Central memory CD8-positive, alpha-beta T cell (primary cell): ENCODE measurements around the gene PRR14L.

Experiments used
- ATAC-seq: fragments of 150-1000 bp; cut with Tn5 transposase; replicated peaks from 2 replicates; pipeline ENCODE4 v1.10.0; 2022; ENCODE audit warnings: mild to moderate bottlenecking, moderate FRiP score, moderate number of reproducible peaks; ENCODE audit not compliant: poor library complexity, severe bottlenecking; ENCODE audit errors: extremely low read depth
- DNase-seq, 2 donors: peaks; one replicate each; pipeline ENCODE4 v3.0.0; 2021; ENCODE audit warnings: low spot score in 2 of 2
- H3K27ac Mint-ChIP-seq: one replicate; pipeline ENCODE4 v1.8.0; 2022; ENCODE audit warnings: low read depth, mild to moderate bottlenecking, moderate library complexity, mixed read lengths
- H3K27me3 Mint-ChIP-seq: one replicate; pipeline ENCODE4 v1.8.0; 2022; ENCODE audit warnings: mixed read lengths
- H3K36me3 Mint-ChIP-seq: one replicate; pipeline ENCODE4 v1.8.0; 2022; ENCODE audit warnings: mild to moderate bottlenecking, moderate library complexity, mixed read lengths; ENCODE audit not compliant: insufficient read depth
- H3K4me1 Mint-ChIP-seq: one replicate; pipeline ENCODE4 v1.8.0; 2022; ENCODE audit warnings: mixed read lengths
- H3K4me3 Mint-ChIP-seq: one replicate; pipeline ENCODE4 v1.8.0; 2022; ENCODE audit warnings: mild to moderate bottlenecking, moderate library complexity, mixed read lengths
- H3K9me3 Mint-ChIP-seq: one replicate; pipeline ENCODE4 v1.8.0; 2022; ENCODE audit warnings: mixed read lengths

Gene PRR14L

DNA sequence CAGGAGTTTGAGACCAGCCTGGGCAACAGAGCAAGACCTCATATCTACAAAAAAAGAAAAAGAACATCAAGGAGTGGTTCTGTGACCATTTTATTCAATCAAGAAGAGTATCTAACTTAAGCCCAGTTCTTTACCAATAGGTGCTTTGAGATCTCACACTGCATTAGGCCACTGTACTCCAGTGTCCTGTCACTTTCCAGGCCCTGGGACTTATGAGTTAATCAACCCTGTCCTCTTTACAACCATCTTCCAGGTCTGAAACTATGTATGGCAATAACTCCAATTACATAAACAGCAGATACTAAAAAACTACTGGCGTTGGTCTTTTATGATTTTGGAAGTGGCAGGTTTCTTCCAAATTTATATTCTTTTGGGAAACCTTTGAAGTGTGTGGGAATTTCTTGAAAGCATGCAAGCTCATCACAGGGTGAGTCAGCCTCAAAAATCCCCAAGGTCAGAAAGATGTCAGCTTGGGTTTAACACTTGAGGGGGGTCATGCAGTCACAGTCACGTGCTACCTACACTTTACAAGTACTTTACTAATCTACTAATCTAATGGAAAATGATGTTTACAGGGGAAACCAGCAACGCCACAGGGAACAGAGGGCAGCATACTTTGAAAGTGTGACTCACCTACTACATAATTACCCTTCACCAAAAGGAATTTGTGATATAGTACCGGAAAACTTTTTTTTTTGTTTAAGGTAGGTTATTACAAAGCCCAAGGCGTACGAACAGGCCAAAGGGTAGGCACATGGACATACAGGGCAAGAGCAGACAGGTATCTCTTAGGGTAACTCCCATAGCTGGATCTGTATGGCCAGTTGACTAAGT, 103.5 kb downstream of the PRR14L start:
- H3K36me3 Mint-ChIP-seq, result peaks cover 41% of the 10 kb centered on the region
- no peaks in the 10 kb centered on the region for H3K9me3 Mint-ChIP-seq
- H3K4me1 Mint-ChIP-seq, result peaks cover under 1% of the 10 kb centered on the region
- DNase-seq (no peak), ATAC-seq (no peak)
- peak overlapping the region; percentile 19 for H3K27ac Mint-ChIP-seq
- H3K4me3 Mint-ChIP-seq, result no peak overlapping the region
- H3K27me3 Mint-ChIP-seq, result no peaks in the 10 kb centered on the region

DNA sequence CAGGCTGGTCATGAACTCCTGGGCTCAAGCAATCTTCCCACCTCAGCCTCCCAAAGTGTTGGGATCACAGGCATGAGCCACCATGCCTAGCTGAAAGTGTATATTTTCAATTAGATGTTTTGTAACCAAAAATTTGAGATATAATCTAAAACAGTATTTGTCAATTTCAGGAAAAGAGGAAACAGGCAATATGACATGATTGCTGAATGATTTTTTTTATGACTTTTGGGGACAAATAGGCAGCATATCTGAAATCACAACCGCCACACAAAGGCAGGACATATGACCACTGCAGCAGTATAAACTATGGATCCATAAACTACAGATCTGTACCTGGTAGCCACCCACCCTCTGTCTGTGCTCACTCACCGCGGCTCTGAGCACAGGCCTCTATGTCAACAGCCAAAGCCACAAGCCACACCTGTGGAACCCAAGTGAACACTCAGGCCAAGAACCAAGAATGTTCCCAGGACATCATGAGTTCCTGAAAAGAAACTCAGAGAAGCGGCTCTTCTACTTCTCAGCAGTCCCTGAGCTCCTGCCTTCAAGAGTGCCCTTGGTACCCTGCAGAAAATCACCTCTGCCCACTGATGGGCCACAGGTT, 110.4 kb downstream of the PRR14L start:
- no peak overlapping the region for H3K4me3 Mint-ChIP-seq
- no peaks in the 10 kb centered on the region for H3K27me3 Mint-ChIP-seq
- no peaks in the 10 kb centered on the region for H3K9me3 Mint-ChIP-seq

GRCh38 chr22:31637891-31638618, 111.9 kb downstream of the PRR14L start:
- ATAC-seq, result no peak
- no peak overlapping the region for H3K4me3 Mint-ChIP-seq
- no peaks in the 10 kb centered on the region for H3K9me3 Mint-ChIP-seq
- peaks cover 20% of the 10 kb centered on the region for H3K36me3 Mint-ChIP-seq
- H3K27ac Mint-ChIP-seq, result peak overlapping the region; percentile 77
- DNase-seq, result no peak
- H3K27me3 Mint-ChIP-seq, result no peaks in the 10 kb centered on the region
- peaks cover 22% of the 10 kb centered on the region for H3K4me1 Mint-ChIP-seq

More for the DNA sequence above, 110.4 kb downstream of the PRR14L start:
- ATAC-seq, result peak; percentile 28
- Mint-ChIP-seq H3K4me1 (peaks cover 17% of the 10 kb centered on the region), H3K27ac (peak overlapping the region; percentile 77), H3K36me3 (peaks cover 19% of the 10 kb centered on the region)
- DNase-seq, result no peak

DNA sequence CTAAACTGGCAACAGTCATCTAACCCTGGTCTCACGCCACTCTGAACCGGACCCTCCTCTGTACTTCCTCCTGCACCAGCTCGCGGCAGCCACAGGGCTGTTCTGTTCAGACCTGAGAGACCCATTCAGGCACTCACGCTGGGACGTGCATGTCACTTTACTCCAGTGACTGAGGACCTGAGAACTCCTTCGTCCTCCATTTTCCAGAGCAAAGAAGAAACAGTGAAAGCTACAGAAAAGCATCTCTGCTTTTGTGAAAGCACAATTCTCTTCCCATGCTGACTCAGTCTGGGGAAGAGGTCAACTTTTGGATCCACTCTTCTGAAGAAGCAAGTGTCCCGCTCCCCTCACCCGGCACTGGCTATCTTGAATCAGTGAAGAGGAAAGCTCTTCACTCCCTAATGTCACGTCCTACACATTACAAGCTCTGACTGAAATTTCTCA, 112.5 kb downstream of the PRR14L start:
- Mint-ChIP-seq H3K27ac (no peak overlapping the region), H3K4me3 (peak overlapping the region; percentile 38), H3K27me3 (no peaks in the 10 kb centered on the region), H3K36me3 (peaks cover 16% of the 10 kb centered on the region), H3K9me3 (no peaks in the 10 kb centered on the region), H3K4me1 (peaks cover 22% of the 10 kb centered on the region)
- DNase-seq, result no peak
- ATAC-seq, result no peak

GRCh38 chr22:31635638-31636306, 114.2 kb downstream of the PRR14L start:
- Mint-ChIP-seq H3K27me3 (no peaks in the 10 kb centered on the region), H3K9me3 (no peaks in the 10 kb centered on the region), H3K36me3 (peaks cover 13% of the 10 kb centered on the region), H3K27ac (peak overlapping the region; percentile 81), H3K4me3 (no peak overlapping the region), H3K4me1 (peaks cover 26% of the 10 kb centered on the region)
- DNase-seq (no peak), ATAC-seq (no peak)

DNA sequence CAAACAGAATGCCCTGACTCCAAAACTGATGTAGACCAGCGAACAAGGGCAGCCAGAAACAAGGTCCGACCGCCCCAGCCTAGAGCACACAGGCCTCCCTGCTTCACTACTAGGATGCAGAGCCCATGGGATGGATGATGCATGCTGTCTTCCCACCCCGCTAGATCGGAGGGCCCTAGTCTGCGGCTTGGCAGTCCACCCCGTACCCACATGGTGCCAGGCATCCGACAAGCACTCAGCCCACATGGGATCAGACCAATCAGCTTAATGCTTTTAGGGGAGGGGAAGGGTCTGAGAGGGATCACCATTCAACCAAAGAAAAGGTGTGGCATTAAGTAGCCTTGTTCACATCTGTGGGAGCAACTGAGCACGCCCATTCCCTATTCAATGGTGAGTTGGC, 118.5 kb downstream of the PRR14L start:
- Mint-ChIP-seq H3K4me1 (peaks cover 31% of the 10 kb centered on the region), H3K36me3 (peaks cover 26% of the 10 kb centered on the region), H3K27ac (peak overlapping the region; percentile 77), H3K4me3 (peak overlapping the region; percentile 87), H3K9me3 (no peaks in the 10 kb centered on the region), H3K27me3 (no peaks in the 10 kb centered on the region)
- DNase-seq (no peak), ATAC-seq (no peak)
